ENCODE measurements around the gene ITPR3. TPM values are rescaled to one million over a fixed set of nuclear protein-coding genes. Genes with fewer than 3 reads are reported as not detected.

ITPR3 gene
- total RNA-seq, 1 donor from 2014 or later: 6.4 TPM

- DNase-seq (ENCODE audit: low spot score in 2 of 2, unreplicated experiment in 2 of 2): no peak
- Mint-ChIP-seq H3K36me3 (peaks cover 9% of the 10 kb centered on the region), H3K4me3 (no peak overlapping the region), H3K27me3 (ENCODE audit: low read depth) (no peaks in the 10 kb centered on the region), H3K27ac (no peak overlapping the region), H3K9me3 (no peaks in the 10 kb centered on the region), H3K4me1 (peaks cover 16% of the 10 kb centered on the region)
- no peak for TF ChIP-seq CTCF (IDR thresholded peaks at IDR 0.05; ENCODE audit: unreplicated experiment)
These were observed 75.7 kb downstream of the ITPR3 start for GRCh38 chr6:33696548-33697518.

DNA sequence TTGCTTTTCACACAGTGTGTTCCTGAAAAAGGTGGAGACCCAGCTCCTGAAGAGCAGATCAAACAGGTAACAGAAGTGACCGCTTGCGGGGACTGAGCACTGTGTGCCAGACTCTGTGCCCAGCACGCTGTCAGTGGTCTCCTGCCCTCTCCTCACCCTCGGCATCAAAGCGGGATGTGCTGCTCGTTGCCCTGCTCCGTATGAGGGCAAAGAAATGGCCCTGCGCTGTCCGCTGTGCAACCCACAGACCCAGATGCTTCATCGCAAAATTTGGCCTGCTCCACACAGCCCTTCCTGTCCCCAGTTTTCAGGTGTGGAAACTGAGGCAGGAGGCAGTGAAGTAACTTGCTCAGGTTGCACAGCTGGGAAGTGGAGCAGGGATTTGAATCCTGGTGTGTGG, 76.7 kb downstream of the ITPR3 start:
- DNase-seq (ENCODE audit: low spot score in 2 of 2, unreplicated experiment in 2 of 2): no peak
- H3K36me3 Mint-ChIP-seq: peaks cover 9% of the 10 kb centered on the region
- H3K4me1 Mint-ChIP-seq: peaks cover 10% of the 10 kb centered on the region
- H3K4me3 Mint-ChIP-seq: no peak overlapping the region
- no peaks in the 10 kb centered on the region for H3K27me3 Mint-ChIP-seq (ENCODE audit: low read depth)
- no peaks in the 10 kb centered on the region for H3K9me3 Mint-ChIP-seq
- TF ChIP-seq CTCF (IDR thresholded peaks at IDR 0.05; ENCODE audit: unreplicated experiment): no peak
- H3K27ac Mint-ChIP-seq: no peak overlapping the region

DNA sequence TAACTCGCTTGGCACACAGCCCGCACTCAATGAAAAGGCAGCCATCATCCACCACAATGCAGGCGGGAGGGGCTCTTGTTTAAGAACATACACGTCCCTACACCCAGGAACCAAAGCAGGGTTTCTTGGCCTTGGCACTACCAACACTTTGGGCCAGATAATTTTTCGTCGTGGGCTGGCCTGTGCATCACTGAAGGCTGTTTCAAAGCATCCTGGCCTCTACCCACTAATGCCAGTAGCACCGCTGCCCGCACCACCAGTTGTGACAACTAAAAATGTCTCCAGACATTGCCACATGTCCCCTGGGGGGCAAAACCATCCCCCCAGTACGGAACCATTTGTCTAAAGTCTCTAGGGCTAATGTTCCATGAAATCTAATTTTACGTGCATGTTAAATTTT, 77.4 kb downstream of the ITPR3 start:
- TF ChIP-seq CTCF (IDR thresholded peaks at IDR 0.05; ENCODE audit: unreplicated experiment): no peak
- H3K36me3 Mint-ChIP-seq: peaks cover 9% of the 10 kb centered on the region
- DNase-seq (ENCODE audit: low spot score in 2 of 2, unreplicated experiment in 2 of 2): no peak
- H3K9me3 Mint-ChIP-seq: no peaks in the 10 kb centered on the region
- H3K27ac Mint-ChIP-seq: no peak overlapping the region
- H3K27me3 Mint-ChIP-seq (ENCODE audit: low read depth): no peaks in the 10 kb centered on the region
- peaks cover 9% of the 10 kb centered on the region for H3K4me1 Mint-ChIP-seq
- H3K4me3 Mint-ChIP-seq: no peak overlapping the region

- Mint-ChIP-seq H3K27ac (no peak overlapping the region), H3K27me3 (ENCODE audit: low read depth) (no peaks in the 10 kb centered on the region), H3K4me3 (no peak overlapping the region), H3K9me3 (no peaks in the 10 kb centered on the region), H3K4me1 (peaks cover 7% of the 10 kb centered on the region), H3K36me3 (peaks cover 9% of the 10 kb centered on the region)
- no peak for DNase-seq (ENCODE audit: low spot score in 2 of 2, unreplicated experiment in 2 of 2)
- no peak for TF ChIP-seq CTCF (IDR thresholded peaks at IDR 0.05; ENCODE audit: unreplicated experiment)
These were observed 78.0 kb downstream of the ITPR3 start for GRCh38 chr6:33699131-33699530.

GRCh38 chr6:33699739-33700138, 78.6 kb downstream of the ITPR3 start:
- H3K27ac Mint-ChIP-seq: no peak overlapping the region
- H3K36me3 Mint-ChIP-seq: peaks cover 9% of the 10 kb centered on the region
- no peaks in the 10 kb centered on the region for H3K27me3 Mint-ChIP-seq (ENCODE audit: low read depth)
- no peak for DNase-seq (ENCODE audit: low spot score in 2 of 2, unreplicated experiment in 2 of 2)
- no peak for TF ChIP-seq CTCF (IDR thresholded peaks at IDR 0.05; ENCODE audit: unreplicated experiment)
- H3K4me1 Mint-ChIP-seq: peaks cover 3% of the 10 kb centered on the region
- H3K9me3 Mint-ChIP-seq: no peaks in the 10 kb centered on the region
- H3K4me3 Mint-ChIP-seq: no peak overlapping the region
